ENCODE results near the gene AKAP13. TPM values are rescaled to one million over a fixed set of nuclear protein-coding genes. Genes with fewer than 3 reads are reported as not detected.
"Not testable (repeated sequence)": the region's sequence is repeated elsewhere in the genome, so short reads cannot be mapped to it uniquely, and the experiment has no call there.

Gene AKAP13
- total RNA-seq, 1 donor from 2014 or later = 443 TPM

DNA sequence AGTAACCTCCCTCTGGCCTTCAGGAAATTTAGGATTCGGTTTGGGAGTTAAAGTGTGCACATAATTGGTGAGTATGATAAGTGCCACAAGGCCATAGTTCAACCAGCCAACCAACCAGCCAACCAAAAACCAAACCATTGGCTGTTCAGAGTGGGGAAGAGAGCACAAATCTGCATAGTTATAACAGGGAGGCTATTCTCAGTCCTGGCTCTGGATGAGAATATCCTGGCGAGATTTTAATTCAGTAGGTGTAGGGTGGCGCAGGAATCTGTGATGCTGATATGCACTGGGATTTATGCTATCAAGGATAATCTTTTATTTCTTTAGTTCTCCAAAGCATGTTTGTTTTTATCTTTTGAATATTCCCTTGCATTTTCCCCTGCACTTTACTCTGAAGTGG, 49.1 kb downstream of the AKAP13 start:
- Histone ChIP-seq H3K9me3 (no peaks in the 10 kb centered on the region), H3K36me3 (no peaks in the 10 kb centered on the region), H3K27me3 (ENCODE audit: low read depth) (no peaks in the 10 kb centered on the region), H3K4me3 (no peak overlapping the region), H3K27ac (no peak overlapping the region), H3K4me1 (peaks cover 12% of the 10 kb centered on the region)
- TF ChIP-seq, protein P1, sequence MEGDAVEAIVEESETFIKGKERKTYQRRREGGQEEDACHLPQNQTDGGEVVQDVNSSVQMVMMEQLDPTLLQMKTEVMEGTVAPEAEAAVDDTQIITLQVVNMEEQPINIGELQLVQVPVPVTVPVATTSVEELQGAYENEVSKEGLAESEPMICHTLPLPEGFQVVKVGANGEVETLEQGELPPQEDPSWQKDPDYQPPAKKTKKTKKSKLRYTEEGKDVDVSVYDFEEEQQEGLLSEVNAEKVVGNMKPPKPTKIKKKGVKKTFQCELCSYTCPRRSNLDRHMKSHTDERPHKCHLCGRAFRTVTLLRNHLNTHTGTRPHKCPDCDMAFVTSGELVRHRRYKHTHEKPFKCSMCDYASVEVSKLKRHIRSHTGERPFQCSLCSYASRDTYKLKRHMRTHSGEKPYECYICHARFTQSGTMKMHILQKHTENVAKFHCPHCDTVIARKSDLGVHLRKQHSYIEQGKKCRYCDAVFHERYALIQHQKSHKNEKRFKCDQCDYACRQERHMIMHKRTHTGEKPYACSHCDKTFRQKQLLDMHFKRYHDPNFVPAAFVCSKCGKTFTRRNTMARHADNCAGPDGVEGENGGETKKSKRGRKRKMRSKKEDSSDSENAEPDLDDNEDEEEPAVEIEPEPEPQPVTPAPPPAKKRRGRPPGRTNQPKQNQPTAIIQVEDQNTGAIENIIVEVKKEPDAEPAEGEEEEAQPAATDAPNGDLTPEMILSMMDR (IDR thresholded peaks at IDR 0.05) = no peak
- intact Hi-C loops (cut with DNase I) = no loop called here
- ATAC-seq = peak in 1 of 2 donors; percentile 13
- no peak for DNase-seq

DNA sequence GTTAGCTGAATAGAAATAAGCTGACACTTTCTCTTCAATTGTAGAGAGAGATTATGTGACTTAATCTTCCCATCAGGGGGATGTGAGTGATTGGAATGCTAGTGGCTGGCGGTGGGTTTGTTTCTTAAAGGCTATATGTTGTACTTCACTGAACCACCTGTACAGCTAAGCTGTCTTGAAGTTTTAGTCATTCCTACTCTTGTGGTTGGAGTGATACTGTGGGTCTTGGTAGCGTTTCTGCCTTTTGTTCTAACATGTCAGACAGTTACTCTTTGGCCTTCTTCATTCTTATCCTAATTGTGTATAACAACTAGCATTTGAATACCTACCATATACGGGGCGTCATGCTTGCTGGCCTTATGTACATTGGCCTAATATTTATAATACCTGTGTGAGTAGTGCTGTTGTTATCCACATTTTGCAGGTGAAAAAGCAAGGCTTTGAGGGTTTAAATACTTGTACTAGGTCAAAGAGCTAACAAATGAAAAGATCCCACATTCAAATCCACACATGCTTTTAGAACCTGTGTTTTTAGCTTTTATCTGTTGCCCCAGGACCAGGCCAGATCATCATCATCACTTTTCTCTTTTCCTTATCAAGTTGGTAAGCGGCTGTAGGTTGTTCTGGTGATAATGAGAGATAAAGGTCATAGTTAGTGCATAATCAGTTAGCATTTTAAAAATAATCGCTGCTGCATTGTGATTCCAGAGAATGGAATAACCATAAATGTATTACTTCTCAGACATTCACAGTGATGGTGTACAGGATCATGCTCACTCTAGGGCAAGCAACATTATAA, 50.2 kb downstream of the AKAP13 start:
- ATAC-seq = no peak
- Histone ChIP-seq H3K27me3 (ENCODE audit: low read depth) (no peaks in the 10 kb centered on the region), H3K4me1 (peaks cover 12% of the 10 kb centered on the region), H3K4me3 (no peak overlapping the region), H3K27ac (no peak overlapping the region), H3K36me3 (no peaks in the 10 kb centered on the region), H3K9me3 (no peaks in the 10 kb centered on the region)
- intact Hi-C loops (cut with DNase I) = no loop called here
- DNase-seq = no peak
- TF ChIP-seq, protein P1 (IDR thresholded peaks at IDR 0.05) = no peak

DNA sequence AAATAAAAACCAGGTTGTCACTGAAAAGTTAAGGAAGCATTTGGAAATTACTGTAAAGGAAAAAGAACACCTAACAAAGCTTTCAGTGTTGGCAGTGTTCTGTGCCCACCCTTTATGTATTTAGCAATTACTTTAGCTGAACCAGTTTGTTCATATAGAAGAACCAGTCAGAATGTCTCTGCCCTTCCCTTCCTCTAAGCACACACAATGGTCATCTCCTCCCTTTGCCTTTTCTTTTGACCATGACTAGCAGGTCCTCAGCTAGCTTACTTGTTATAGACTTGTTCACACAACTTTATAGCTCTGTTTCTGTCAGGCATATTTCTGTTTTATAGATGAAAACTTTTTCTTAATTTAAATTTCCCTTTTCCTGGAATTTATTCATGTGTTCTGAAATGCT, 59.6 kb downstream of the AKAP13 start:
- ATAC-seq = no peak
- Histone ChIP-seq H3K36me3 (no peaks in the 10 kb centered on the region), H3K4me1 (peaks cover 36% of the 10 kb centered on the region), H3K27ac (no peak overlapping the region), H3K9me3 (no peaks in the 10 kb centered on the region), H3K27me3 (ENCODE audit: low read depth) (no peaks in the 10 kb centered on the region), H3K4me3 (no peak overlapping the region)
- TF ChIP-seq, protein P1 (IDR thresholded peaks at IDR 0.05) = no peak
- no peak for DNase-seq
- intact Hi-C loops (cut with DNase I) = no loop called here

DNA sequence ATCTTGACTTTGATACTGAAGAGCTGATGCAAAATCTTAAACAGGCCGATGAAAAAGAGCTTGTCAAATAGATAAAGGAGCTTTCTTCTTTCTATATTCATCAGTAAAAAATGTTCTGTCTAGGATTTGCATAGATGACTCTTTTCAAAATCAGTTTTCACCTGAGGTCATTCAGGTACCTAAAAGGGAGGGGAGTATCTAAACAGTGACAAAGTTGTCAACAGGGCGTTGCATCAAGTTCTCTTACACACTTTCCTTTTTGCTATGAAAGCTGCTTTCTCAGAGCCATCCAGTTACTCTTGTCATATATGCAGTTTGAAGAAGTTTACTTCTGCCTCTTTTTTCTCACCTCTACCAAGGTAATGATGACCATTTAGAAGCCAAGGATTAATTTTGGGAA, 60.0 kb downstream of the AKAP13 start:
- intact Hi-C loops (cut with DNase I) = no loop called here
- no peak for ATAC-seq
- Histone ChIP-seq H3K4me1 (peaks cover 40% of the 10 kb centered on the region), H3K36me3 (no peaks in the 10 kb centered on the region), H3K9me3 (no peaks in the 10 kb centered on the region), H3K27me3 (ENCODE audit: low read depth) (no peaks in the 10 kb centered on the region), H3K4me3 (no peak overlapping the region), H3K27ac (no peak overlapping the region)
- TF ChIP-seq, protein P1 (IDR thresholded peaks at IDR 0.05) = no peak
- no peak for DNase-seq

DNA sequence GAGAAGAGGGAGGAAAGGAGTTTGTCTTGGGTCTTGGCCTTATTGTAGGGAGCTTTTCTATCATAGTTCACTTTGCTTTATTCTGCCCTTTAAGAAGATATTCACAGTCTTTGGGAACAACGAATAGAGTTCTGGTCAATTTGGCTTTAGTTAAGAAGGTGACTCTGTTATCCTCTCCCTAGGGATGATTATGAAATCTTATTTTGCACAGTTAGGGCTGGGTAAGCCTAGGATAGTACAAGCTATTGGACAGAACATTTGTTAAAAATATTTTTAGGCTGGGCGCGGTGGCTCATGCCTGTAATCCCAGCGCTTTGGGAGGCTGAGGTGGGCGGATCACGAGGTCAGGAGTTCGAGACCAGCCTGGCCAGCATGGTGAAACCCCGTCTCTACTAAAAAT, 61.5 kb downstream of the AKAP13 start:
- DNase-seq; H3K27ac ChIP-seq; H3K27me3 ChIP-seq (ENCODE audit: low read depth); intact Hi-C loops (cut with DNase I); H3K9me3 ChIP-seq; H3K36me3 ChIP-seq; ATAC-seq; H3K4me3 ChIP-seq: not testable (repeated sequence)
- peaks cover 40% of the 10 kb centered on the region for H3K4me1 ChIP-seq

DNA sequence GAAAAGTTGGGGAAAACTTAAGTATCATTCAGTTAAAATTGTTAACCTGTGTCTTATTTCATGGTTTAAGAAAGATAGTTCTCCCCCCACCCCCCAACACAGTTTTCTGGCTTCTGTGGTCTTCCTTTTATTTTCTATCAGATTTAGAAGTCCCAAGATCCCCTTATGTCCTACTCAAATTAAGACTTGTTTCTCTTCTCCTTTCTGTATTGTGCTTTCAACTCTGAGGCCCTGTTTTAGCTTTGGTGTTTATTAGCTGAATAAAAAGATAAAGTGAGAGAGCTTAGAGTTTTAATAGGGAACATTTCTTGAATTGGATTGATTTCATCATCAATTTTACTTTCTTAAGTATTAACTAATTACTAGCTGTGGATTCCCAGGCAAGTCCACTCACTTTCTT, 62.6 kb downstream of the AKAP13 start:
- TF ChIP-seq, protein P1 (IDR thresholded peaks at IDR 0.05) = no peak
- Histone ChIP-seq H3K27me3 (ENCODE audit: low read depth) (no peaks in the 10 kb centered on the region), H3K9me3 (no peaks in the 10 kb centered on the region), H3K4me1 (peaks cover 40% of the 10 kb centered on the region), H3K4me3 (no peak overlapping the region), H3K36me3 (no peaks in the 10 kb centered on the region), H3K27ac (peak overlapping the region; percentile 60)
- DNase-seq (no peak), ATAC-seq (no peak)
- intact Hi-C loops (cut with DNase I) = no loop called here
